ENCODE measurements around the gene DAB2IP.

DAB2IP gene

DNA sequence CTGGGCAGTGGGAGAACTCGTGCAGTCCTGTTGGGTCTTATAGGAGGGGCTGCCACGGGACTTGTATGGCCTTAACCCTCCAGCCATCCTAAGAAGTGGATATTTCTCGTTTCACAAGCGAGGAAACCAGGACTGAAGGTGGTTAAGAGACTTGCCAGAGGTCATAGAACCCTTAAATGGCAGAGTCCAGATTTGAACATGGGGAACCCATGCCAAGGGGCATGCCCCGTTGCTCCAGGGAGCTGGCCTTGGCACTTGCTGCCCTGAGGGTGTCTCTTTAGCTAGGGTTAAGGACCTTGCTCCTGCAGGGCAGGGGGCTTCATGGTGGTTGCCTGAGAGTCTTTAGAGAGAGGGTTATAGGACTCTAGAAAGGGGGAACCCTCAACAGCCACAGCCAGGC is 63.4 kb downstream of the DAB2IP start:
- no peak for TF ChIP-seq CTCF (IDR thresholded peaks at IDR 0.05; ENCODE audit: borderline replicate concordance, control extremely low read depth, extremely low read depth, insufficient read depth, missing control alignments)
- in situ Hi-C loops (cut with MboI; ENCODE audit: low sequenced_read_pairs, unreplicated experiment), result no loop called here

GRCh38 chr9:121717141-121717991 is 65.9 kb downstream of the DAB2IP start:
- no peak for DNase-seq (ENCODE audit: low spot score)
- in situ Hi-C loops (cut with MboI; ENCODE audit: low sequenced_read_pairs, unreplicated experiment), result no loop called here
- no peak for TF ChIP-seq CTCF (IDR thresholded peaks at IDR 0.05; ENCODE audit: borderline replicate concordance, control extremely low read depth, extremely low read depth, insufficient read depth, missing control alignments)

More for the DNA sequence above, 63.4 kb downstream of the DAB2IP start:
- no peak for DNase-seq (ENCODE audit: low spot score)

DNA sequence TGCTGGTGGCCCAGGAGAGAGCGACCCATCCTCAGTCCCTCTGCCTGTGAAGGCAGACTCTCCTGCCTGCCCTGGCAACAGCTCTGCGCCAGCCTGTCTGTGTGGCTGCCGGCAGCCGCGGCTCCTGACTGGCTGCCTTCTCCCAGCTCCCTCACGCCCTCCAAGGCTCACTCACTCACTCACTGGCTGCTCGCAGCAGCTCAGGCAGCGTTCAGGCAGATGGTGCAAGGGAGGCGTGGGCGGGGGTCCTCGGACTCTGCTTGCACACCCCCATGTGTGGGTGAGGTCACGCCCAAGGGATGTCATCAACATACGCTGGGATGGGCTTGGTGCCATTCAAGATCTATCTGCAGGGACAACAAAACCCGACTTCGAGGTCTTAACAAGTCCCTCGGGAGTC is 66.7 kb downstream of the DAB2IP start:
- in situ Hi-C loops (cut with MboI; ENCODE audit: low sequenced_read_pairs, unreplicated experiment), result no loop called here
- DNase-seq (ENCODE audit: low spot score), result no peak
- TF ChIP-seq CTCF (IDR thresholded peaks at IDR 0.05; ENCODE audit: borderline replicate concordance, control extremely low read depth, extremely low read depth, insufficient read depth, missing control alignments), result no peak

DNA sequence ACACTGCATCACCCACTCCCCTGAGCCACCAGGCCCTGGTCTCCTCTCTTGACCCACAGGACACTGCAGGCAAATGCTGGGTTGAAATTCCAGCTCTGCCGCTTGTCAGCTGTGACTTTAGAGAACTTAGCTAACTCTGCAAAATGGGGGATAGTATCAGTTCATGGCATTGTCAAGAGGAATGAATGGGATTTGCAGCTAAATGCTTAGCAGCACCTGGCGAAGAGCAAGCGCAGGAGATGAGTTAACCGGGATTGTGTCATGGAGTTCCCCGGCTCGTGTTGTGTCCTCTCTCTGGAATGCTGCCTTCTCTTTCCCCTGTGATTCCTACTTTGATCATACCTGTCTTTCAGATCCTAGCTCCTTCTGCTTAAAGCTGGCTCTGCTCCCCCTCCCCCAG is 67.1 kb downstream of the DAB2IP start:
- DNase-seq (ENCODE audit: low spot score), result no peak
- in situ Hi-C loops (cut with MboI; ENCODE audit: low sequenced_read_pairs, unreplicated experiment), result no loop called here
- TF ChIP-seq CTCF (IDR thresholded peaks at IDR 0.05; ENCODE audit: borderline replicate concordance, control extremely low read depth, extremely low read depth, insufficient read depth, missing control alignments), result no peak

DNA sequence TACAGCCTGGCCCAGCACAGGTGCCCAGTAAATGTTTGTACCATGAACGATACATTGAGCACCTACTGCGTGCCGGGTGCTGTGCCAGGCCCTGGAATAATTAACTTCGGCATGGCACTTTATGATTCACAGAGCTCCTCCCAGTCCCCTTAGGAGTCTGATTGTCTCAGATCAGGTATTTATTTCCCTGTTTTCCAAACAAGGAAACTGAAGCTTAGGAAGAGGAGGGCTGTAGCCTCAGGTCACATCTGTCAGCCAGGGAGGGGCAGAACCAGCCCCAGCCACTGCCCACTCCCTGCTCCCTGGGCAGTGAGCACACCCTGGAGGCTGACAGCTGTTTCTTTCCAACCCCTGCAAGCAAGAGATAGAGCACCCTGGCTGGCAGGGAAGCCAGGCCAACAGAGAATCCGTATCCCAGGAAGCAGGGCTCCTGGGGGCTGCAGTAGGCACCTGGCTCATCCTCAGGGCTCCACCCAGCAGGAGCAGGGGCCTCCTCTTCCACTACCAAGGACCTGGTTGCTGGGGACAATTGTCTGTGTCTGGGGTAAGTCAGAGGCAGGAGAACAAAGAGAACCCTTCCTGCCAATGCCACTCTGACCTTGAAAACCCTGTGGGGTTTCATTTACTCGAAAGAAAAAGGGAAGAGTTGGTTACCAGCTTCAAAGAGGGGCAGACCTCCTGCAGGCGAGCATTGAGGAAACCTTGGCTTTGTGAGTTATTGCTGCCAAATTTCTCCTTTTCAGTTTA is 69.0 kb downstream of the DAB2IP start:
- in situ Hi-C loops (cut with MboI; ENCODE audit: low sequenced_read_pairs, unreplicated experiment), result no loop called here
- no peak for DNase-seq (ENCODE audit: low spot score)
- no peak for TF ChIP-seq CTCF (IDR thresholded peaks at IDR 0.05; ENCODE audit: borderline replicate concordance, control extremely low read depth, extremely low read depth, insufficient read depth, missing control alignments)

- TF ChIP-seq CTCF (IDR thresholded peaks at IDR 0.05; ENCODE audit: borderline replicate concordance, control extremely low read depth, extremely low read depth, insufficient read depth, missing control alignments), result no peak
- in situ Hi-C loops (cut with MboI; ENCODE audit: low sequenced_read_pairs, unreplicated experiment), result no loop called here
- DNase-seq (ENCODE audit: low spot score), result no peak
Observed at GRCh38 chr9:121721058-121721350, 69.6 kb downstream of the DAB2IP start.

All from GM13976 (cell line).